OCI-LY7 (cell line): ENCODE data around the gene METRN.

Source experiments
- EZH2phosphoT487 ChIP-seq: fragments of 200-600 bp; sonication (generic); IDR thresholded peaks from 2 replicates; pipeline ENCODE4 v1.6.1; 2018; ENCODE audit warnings: low read depth, borderline replicate concordance, mild to moderate bottlenecking, mixed run types, antibody characterized with exemption, low read length, moderate library complexity, mixed read lengths
- TF ChIP-seq, protein P1 (sequence below): fragments of 200-600 bp; sonication (generic); conservative IDR thresholded peaks from 2 replicates; pipeline ENCODE4 v1.5.1; 2014; ENCODE audit warnings: mild to moderate bottlenecking, antibody characterized with exemption, low read length, moderate library complexity, mixed read lengths

DNA sequence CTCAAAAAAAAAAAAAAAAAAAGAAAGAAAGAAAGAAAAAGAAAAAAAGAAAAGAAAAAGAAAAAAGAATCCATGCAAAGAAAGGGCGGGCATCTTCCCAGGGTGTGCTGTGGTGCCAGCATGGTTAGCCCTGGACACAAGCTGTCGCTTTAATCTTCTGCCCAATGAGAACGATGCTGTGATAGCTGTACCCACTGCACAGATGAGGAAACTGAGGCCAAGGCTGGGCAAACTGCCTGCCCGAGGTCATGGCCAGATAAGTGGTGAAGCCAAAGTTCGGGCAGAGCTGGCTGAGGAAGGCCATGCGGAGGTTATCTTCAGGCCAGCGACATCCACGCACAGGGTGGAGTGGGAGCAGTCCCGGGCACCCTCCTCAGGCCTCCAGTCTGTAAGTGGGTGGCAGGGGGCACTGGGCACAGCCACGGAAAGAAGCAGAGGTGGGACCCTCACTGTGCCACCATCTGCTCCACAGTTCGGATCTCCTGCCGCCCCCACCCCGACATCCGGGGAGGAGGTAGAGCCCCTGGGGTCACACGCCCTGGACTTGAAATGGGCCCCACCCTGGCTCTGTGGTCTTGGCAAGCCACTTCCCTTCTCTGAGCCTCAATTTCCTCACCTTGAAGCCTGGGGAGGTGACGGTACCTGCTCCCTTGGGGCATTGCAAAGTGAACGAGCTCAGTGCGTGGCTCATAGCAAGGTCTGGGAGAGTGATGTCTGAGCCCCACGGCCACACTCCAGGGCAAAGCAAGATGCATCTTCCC, 15.8 kb upstream of the METRN start:
- TF ChIP-seq, protein P1, sequence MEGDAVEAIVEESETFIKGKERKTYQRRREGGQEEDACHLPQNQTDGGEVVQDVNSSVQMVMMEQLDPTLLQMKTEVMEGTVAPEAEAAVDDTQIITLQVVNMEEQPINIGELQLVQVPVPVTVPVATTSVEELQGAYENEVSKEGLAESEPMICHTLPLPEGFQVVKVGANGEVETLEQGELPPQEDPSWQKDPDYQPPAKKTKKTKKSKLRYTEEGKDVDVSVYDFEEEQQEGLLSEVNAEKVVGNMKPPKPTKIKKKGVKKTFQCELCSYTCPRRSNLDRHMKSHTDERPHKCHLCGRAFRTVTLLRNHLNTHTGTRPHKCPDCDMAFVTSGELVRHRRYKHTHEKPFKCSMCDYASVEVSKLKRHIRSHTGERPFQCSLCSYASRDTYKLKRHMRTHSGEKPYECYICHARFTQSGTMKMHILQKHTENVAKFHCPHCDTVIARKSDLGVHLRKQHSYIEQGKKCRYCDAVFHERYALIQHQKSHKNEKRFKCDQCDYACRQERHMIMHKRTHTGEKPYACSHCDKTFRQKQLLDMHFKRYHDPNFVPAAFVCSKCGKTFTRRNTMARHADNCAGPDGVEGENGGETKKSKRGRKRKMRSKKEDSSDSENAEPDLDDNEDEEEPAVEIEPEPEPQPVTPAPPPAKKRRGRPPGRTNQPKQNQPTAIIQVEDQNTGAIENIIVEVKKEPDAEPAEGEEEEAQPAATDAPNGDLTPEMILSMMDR = no peak
- TF ChIP-seq EZH2phosphoT487 = no peak
